Measurements from ENCODE around the gene PLBD2. TPM values are rescaled to one million over a fixed set of nuclear protein-coding genes. Genes with fewer than 3 reads are reported as not detected.

PLBD2 gene
- total RNA-seq, 1 donor from 2014 or later: 44.8 TPM

DNA sequence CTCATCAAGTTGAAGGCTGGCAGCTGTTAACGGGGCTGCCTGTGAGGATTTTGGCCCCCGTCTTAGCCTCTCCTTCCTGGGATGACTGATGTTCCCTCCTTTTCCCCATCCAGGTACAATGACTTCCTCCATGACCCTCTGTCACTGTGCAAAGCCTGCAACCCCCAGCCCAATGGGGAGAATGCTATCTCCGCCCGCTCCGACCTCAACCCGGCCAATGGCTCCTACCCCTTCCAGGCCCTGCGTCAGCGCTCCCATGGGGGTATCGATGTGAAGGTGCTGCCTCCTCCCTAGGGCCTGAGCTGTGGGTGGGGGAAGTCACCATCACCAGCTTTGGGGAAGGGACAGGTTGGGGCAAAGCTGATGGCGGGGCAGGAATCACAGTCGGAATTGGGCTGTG lies 29.2 kb downstream of the PLBD2 start:
- no peaks in the 10 kb centered on the region for H3K27me3 ChIP-seq (ENCODE audit: low read depth)
- ATAC-seq (no peak), DNase-seq (no peak)
- no peaks in the 10 kb centered on the region for H3K9me3 ChIP-seq
- TF ChIP-seq, protein P1, sequence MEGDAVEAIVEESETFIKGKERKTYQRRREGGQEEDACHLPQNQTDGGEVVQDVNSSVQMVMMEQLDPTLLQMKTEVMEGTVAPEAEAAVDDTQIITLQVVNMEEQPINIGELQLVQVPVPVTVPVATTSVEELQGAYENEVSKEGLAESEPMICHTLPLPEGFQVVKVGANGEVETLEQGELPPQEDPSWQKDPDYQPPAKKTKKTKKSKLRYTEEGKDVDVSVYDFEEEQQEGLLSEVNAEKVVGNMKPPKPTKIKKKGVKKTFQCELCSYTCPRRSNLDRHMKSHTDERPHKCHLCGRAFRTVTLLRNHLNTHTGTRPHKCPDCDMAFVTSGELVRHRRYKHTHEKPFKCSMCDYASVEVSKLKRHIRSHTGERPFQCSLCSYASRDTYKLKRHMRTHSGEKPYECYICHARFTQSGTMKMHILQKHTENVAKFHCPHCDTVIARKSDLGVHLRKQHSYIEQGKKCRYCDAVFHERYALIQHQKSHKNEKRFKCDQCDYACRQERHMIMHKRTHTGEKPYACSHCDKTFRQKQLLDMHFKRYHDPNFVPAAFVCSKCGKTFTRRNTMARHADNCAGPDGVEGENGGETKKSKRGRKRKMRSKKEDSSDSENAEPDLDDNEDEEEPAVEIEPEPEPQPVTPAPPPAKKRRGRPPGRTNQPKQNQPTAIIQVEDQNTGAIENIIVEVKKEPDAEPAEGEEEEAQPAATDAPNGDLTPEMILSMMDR (IDR thresholded peaks at IDR 0.05): no peak
- H3K36me3 ChIP-seq: peaks cover 58% of the 10 kb centered on the region
- H3K27ac ChIP-seq: no peak overlapping the region
- H3K4me3 ChIP-seq: no peak overlapping the region
- no peaks in the 10 kb centered on the region for H3K4me1 ChIP-seq
- intact Hi-C loops (cut with DNase I): no loop called here

- H3K27me3 ChIP-seq (ENCODE audit: low read depth): no peaks in the 10 kb centered on the region
- intact Hi-C loops (cut with DNase I): no loop called here
- TF ChIP-seq, protein P1 (IDR thresholded peaks at IDR 0.05): no peak
- H3K27ac ChIP-seq: no peak overlapping the region
- no peaks in the 10 kb centered on the region for H3K9me3 ChIP-seq
- ATAC-seq (no peak), DNase-seq (no peak)
- H3K36me3 ChIP-seq: peaks cover 58% of the 10 kb centered on the region
- no peaks in the 10 kb centered on the region for H3K4me1 ChIP-seq
- H3K4me3 ChIP-seq: no peak overlapping the region
Measured at GRCh38 chr12:113388351-113388750, 30.0 kb downstream of the PLBD2 start.

DNA sequence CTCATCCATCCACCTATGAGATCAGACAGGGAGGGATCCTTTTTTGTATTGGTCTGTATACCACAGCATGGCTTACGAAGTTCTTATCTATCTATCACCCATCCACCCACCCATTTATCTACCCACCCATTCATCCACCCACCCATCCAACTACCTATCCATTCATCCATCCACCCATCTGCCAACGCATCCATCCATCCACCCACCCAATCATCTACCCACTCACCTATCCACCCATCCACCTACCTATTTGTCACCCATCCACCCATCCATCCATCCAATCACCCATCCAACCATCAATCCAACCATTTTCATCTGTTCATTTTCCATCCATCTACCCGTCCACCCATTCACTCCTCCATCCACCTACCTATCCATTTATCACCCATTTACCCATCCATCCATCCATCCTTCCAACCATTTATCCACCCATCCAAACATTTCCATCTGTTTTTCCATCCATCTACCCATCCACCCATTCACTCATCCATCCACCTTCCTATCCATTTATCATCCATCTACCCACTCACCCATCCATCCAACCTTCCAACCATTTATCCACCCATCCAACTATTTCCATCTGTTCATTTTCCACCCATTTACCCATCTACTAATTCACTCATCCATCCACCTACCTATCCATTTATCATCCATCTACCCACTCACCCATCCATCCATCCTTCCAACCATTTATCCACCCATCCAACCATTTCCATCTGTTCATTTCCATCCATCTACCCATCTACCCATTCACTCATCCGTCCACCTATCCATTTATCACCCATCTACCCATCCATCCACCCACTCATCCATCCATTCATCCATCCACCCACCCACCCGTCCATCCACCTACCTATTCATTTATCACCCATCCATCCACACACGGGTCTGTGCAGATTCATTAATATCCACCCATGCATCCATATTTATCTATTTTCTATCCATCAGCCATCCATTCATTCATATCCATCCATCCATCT lies 32.0 kb downstream of the PLBD2 start:
- Histone ChIP-seq H3K4me3 (no peak overlapping the region), H3K27me3 (ENCODE audit: low read depth) (no peaks in the 10 kb centered on the region), H3K9me3 (no peaks in the 10 kb centered on the region), H3K36me3 (peaks cover 40% of the 10 kb centered on the region), H3K27ac (no peak overlapping the region), H3K4me1 (no peaks in the 10 kb centered on the region)
- intact Hi-C loops (cut with DNase I): no loop called here
- TF ChIP-seq, protein P1 (IDR thresholded peaks at IDR 0.05): no peak
- DNase-seq (no peak), ATAC-seq (no peak)

GRCh38 chr12:113391145-113391544 lies 32.8 kb downstream of the PLBD2 start:
- Histone ChIP-seq H3K4me3 (no peak overlapping the region), H3K36me3 (peaks cover 35% of the 10 kb centered on the region), H3K27me3 (ENCODE audit: low read depth) (no peaks in the 10 kb centered on the region), H3K9me3 (no peaks in the 10 kb centered on the region), H3K4me1 (no peaks in the 10 kb centered on the region), H3K27ac (no peak overlapping the region)
- intact Hi-C loops (cut with DNase I): no loop called here
- DNase-seq (no peak), ATAC-seq (no peak)
- TF ChIP-seq, protein P1 (IDR thresholded peaks at IDR 0.05): no peak

- ATAC-seq (no peak), DNase-seq (no peak)
- Histone ChIP-seq H3K36me3 (peaks cover 31% of the 10 kb centered on the region), H3K9me3 (no peaks in the 10 kb centered on the region), H3K4me3 (no peak overlapping the region), H3K4me1 (no peaks in the 10 kb centered on the region), H3K27me3 (ENCODE audit: low read depth) (no peaks in the 10 kb centered on the region), H3K27ac (no peak overlapping the region)
- TF ChIP-seq, protein P1 (IDR thresholded peaks at IDR 0.05): no peak
- intact Hi-C loops (cut with DNase I): no loop called here
Measured at GRCh38 chr12:113391650-113392337, 33.4 kb downstream of the PLBD2 start.

Measured in lower lobe of right lung (tissue), 2 donors.